DMS53 (cell line): ENCODE measurements around the gene CUEDC1.

Source experiments
- DNase-seq: peaks from one replicate; lab custom pipeline; 2025; lab: John Stamatoyannopoulos, UW

Gene CUEDC1

DNA sequence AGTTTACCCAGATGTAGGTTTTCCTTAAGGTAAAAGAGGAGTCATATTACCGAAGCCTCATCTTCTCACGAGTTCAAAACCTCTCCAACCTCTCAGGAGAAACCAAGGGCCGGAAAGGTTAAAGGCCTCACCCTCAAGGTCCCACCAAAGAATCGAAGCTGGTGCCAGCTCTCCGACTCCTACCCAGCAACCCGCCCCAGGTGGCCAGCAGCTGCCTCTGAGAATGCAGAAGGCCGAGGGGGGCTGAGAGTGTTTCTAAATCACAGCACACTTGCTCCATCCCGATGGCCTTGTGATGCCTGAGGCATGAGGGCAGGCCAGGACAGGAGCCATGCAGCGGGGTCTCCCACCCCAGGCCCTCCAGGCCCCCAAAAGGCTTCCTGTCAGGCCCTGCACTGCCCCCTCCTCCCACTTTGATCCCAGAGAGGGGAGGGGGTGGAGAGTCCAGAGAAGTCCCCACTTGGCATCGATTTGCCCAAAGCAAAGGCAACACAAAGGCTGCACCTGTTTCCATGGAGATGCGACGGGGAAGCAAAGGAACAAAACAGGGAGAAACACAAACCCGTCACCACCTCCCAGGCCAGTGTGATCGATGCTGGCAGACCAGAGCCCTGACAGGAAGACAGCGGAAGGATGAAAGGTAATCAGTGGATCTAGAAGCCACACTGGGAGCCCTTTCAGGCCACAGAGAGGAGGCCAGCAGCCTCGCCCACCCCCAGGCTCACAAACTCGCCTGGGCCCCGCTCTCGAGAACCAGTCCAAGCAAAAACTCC is 39.0 kb downstream of the CUEDC1 start:
- DNase-seq: peak; percentile 88

DNA sequence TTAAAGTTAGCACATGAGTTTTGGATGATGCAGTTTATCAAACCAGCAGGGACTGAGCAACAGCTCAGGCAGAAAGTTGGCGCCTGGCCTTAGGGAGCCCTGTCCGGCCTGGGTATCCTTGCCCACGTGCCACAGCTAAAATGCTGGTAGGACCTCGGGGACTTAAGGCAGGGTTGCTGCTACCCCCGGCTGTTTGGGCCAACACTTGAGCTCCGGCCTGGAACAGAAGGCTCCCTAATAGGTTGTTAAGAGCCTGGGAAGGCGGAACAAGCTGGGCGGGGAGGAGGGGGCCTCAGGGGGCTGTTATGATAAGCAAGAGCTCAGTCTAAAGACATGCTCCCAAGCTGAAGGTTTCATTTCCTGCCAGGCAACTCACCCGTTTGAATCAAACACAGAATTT is 39.7 kb downstream of the CUEDC1 start:
- DNase-seq: no peak

DNA sequence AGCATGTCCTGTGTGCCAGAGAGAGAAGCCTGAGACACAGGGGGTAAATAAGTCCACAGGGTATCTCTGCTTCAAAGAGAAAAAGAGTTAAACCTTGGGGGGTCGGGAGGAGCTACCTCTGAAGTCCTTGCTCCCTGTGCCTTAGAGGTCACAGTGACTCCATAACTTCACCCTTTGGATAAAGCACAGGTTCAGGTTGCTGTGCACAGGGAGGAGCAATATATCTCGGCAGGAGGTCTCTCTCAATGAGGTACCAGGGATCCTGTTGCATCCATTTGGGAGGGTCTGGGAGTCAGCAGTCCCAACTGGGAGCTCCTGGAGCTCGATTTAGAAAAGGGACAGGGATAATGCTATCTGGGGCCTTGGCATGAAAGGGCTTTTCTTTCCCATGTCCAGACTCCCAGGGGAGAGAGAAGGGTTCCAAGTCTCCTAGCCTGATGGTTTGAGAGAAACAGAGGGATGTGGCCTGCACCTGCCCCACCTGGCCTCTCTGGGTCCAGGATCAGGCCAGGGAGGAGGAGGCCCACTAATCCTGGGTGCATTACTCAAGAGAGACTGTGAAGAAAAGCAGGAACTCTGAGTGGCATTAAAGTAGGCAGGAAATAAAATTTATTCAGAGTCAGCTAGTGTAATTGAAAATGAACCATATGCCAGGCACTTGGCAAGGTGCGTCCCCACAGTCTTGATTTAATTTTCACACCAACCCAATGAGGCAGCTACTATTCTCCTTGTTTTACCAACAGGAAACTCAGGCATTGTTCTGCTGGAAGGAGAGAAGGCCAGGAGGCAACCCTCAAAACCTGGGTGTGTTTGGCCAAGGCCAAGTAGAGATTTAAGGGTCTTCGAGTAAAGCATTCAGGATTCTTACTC is 40.7 kb downstream of the CUEDC1 start:
- DNase-seq: peak; percentile 31

DNA sequence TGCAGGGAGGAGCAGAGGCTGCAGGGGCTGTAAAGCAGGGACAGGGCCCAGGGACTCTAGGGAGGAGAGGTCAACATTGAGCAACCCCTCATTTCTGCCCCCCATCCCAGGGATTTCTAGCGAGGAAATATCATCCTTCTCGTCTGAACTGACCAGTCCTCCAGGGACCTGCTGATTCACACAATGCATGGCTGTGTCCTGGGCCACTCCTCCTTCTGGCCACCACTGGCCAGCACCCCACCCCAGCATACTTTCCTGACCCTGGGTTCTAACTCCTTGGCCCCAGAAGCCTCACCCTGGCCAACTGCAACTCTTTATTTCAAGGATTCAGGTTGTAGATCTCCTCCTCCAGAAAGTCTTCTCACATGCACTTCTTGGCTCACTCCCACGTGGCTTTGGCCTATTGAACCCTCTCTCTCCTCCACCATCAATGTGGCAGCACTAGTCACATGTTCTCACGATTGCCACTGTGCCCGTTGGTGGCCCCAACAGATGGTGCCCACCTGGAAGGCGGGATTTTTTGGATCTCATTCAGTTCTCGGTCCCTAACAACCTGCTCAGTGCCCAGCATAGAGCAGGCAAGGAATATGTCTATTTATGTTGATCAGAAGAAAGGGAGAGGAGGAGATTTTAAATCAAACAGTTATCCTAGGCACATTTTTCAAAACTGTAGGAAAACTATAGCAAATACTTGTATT is 41.5 kb downstream of the CUEDC1 start:
- DNase-seq: no peak

DNA sequence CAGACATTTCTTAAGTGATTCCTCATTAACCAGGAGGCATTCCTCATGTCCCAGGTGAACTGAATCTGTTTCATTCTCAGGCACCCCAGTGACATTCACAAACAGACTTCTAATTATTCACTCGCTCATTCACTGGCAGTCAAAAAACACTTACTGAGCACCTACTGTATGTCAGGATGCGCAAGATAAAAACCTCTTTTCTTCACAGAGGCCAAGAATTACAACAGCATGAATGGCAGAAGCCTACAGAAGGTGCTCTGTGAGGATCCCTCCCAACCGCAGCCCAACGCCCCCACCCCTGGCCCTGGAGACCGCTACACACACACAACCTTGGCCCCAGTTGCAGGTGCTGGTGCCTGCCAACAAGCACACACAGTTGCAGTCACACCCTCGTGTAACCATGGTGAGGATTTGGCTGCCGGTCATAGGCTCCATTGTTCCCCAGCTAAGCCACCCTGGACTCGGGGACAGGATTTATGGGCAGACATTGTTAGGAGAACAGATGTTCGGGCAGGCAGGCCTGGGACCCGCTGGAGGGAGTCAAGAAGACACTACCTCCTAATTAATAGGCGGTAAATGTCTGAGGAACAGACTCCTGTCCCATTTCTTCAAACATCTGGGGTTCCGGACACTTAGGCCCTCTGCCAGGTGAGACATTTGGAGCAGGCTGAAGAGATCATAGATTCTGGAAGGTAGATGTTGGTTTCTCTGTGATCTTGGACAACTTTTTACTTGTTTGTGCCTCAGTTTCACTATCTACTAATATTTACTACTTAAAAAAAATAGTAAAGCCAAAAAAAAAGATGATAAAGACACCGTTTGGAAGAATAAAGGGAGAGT is 43.2 kb downstream of the CUEDC1 start:
- peak; percentile 72 for DNase-seq

DNA sequence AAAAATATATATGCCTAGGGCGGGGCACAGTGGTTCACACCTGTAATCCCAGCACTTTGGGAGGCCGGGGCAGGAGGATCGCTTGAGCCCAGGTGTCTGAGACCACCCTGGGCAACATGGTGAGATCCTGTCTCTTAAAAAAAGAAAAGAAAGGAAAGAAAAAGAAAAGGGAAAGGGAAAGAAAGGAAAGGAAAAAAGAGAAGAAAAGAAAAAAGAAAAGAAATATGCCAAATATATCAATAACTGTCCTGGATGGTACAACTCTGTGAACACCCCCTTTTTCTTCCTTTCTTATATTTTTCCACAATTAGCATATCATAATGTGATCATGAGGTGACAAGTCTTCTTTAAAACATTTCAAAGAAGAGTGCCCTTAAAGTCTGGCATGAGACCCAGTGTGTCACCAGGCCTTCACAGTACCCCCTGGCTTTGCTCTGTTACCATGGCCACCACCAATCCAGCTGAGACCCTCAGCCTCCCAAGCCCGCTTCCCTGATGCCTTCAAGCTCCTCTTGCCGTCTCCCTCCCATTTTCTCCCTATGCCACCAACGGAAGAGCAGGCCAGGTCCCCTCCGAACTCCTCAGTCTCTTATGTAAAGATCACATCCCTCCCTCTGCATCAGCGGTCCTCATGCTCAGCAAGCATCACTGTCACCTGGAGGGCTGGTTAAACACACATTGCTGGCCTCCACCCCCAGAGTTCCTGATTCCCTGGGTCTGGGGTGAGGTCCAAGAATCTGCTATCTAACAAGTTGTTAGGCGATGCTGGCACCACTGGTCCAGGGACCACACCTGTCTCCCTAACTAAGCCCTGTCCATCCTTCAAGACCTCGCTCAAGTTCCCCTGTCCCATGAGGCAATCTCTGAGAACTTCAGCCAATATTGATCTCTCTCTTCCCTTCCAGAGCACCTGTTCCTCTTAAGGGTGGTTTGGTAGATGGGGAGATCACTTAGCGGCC is 44.5 kb downstream of the CUEDC1 start:
- DNase-seq: no peak

DNA sequence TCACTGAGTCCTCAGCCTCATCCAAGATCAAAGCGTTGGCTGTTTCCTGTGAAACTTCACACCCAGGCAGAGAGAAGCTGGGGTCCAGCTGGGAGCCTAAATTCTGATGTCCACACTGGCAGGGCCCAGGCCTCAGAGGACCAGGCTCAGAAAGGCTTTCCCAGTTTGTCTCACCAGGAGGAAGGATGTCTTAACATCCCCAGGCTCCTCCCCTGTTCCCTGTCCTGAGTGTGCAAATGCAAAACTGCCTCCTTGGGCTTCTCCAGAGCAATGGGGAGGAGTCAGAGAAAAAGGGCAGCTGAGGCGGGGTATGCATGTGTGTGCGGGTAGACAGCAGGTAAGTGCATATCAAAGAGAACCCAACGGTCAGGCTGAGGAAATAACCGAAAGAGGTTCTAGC is 45.7 kb downstream of the CUEDC1 start:
- DNase-seq: no peak

DNA sequence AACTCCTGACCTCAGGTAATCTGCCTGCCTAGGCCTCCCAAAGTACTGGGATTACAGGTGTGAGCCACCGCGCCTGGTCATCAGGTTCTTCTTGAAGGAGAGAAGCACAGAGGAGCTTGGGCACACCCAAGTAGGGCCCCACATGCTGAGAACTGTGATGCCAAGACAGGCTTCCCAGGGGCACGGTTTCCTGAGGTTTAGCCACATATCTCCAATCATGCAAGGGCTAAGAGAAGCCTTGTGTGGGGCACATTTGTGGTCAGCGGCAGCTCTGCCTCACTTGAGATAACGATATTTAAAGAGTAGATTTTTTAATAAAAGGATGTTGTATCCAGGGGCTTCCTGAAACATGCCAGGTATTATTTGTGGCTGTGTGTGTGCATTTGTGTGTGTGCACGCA is 46.9 kb downstream of the CUEDC1 start:
- no peak for DNase-seq

DNA sequence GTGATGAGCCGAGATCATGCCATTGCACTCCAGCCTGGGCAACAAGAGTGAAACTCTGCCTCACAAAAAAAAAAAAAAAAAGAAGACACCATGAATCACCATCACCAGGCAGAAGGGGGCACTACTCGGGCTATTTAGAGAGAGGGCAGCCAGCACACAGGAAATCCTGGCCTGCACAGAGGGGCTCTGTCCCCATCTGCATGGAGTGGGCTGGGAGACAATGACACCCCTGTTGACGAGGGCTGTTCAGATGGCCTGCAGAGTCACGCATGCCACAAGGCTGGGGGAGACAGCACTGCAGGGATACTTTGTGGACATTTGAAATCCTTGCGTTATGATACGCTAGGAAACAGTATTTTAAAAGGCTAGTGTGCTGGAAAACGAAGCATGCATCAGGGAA is 48.3 kb downstream of the CUEDC1 start:
- DNase-seq: peak; percentile 17

DNA sequence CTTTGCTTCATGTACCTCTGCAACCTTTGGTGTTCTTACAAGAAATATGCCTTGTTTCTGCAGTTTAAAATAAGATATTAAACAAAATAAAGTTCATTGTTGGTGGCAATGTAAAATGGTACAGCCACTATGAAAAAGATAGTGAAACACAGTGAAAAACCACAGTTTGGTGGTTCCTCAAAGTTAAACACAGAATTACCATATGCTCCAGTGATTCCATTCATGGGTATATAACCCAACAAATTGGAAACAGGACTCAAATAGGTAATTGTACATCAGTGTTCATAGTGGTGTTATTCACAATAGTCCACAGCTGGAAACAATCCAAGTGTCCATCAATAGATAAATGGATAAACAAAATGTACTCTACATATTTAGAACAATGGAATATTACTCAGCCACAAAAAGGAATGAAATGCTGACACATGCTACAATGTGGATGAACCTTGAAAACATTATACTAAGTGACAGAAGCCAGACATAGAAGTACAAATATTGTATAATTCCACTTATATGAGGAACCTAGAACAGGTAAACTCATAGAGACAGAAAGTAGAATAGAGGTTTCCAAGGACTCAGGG is 49.2 kb downstream of the CUEDC1 start:
- DNase-seq: no peak

DNA sequence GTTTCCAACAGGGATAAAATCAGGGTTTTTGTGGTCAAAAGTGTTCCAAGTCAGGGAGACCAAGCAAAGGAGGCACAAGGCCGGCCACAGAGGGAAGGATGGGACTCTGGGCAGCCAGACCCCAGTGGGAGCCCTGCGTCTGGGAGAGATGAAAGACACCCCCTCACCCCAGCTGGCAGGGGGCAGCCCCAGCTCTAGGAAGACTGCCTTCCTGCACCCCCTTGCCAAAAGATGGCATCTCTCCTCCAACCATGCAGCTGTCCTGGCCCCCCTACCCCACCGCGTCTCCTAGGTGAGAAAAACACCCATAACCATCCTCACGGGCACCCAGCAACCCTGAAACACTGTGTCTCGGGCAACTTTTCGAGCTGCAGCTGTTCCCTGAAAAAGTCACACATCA is 51.3 kb downstream of the CUEDC1 start:
- no peak for DNase-seq

DNA sequence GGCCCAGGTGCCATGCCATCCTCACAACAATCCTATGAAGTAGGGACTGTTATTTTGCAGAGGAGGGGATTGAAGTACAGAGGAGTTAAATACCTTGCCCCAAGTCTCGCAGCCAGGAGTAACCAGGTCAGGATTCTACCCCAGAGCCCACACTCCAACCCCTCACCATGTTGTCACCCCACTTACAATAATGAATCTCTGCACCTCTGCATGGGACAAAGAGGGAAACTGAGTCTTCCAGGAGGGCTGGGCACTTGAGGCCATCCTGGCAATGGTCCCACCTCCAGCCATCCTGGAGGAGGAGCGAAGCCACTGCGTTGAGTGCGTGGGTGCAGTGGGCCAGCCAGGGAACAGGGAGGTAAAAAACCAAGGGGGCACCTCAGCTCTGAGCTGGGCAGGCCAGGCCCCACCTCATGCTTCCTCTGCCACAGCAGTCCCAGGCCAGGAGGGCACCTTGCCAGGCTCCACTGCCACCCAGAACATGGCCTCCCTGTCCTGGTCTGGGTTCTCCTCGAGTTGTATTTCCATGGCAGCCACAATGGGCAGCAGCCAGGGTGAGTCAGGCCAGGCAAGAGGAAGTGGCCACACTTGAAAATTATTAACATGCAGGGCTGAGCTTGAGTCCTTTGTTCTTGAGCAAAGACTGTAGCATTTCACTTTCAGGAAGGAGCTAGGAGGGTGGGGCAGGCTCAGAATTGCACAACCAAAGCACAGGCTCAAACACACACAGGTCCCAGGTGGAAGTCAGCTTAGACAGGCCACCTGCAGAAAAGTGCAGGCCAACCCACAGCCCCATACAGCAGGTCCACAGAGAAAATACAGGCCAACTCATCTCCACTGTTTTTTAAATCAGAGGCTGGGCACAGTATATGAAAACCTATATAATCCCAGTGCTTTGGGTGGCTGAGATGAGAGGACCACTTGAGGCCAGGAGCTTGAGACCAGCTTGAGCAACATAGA is 52.1 kb downstream of the CUEDC1 start:
- peak; percentile 98 for DNase-seq

DNA sequence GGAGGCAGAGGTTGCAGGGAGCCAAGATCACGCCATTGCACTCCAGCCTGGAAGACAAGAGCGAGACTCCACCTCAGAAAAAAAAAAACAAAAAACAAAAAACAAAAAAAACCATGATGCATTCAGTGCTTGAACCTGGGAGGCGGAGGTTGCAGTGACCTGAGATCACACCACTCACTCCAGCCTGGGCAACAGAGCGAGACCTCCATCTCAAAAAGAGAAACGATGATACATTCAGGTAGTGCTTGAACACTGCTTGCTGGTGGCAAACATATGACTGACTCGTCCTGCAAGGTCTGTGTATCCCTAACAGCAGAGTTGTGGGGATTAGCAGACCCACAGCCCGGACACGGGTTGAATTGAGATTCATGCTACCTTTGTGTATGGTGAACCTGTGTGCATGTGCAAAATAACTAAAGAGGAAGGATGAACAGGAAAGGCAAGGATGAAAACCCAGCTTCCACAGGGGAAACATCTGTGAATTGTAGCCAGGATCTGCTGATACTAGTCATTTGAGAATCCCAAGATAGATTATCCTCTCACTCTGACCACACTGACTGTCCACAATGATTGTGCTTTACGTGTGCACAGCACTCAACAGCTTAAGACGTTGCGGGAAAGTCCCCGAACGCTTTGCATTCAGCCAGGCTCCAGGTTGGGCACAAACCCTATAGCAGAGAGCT is 53.0 kb downstream of the CUEDC1 start:
- peak; percentile 83 for DNase-seq

DNA sequence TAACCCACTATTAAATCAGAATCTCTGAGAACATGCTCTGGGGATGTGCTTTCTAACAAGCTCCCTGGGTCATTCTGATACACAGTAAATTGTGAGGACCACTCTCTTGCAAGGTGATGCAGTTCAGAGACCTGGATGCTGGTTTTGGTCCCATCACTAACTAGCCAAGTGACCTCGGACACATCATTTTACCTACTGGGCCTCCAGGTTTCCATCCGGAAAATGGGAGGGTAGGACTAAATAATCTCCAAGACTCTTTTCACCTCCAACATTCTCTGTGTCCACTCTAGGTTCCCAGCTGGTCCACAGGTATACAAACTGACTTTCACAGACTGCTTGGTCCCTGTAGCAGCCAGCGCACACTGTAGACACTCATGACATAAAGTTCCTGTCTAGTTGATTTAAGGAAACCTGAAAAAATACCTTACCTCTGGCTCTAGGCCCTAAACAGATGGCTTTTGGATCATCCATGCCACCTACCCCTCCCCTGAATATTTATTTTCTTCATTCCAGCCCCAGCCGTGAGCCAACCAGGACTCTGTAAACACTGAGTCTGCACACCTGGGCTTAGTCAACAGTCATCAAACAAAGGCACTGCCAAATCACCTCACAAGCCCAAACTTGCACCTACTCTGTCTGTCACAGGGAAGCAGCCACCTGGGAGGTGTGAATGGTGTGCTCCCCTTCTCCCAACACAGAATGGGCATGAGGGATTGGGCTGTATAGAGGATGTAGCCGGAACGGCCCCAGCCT is 54.0 kb downstream of the CUEDC1 start:
- peak; percentile 94 for DNase-seq

DNA sequence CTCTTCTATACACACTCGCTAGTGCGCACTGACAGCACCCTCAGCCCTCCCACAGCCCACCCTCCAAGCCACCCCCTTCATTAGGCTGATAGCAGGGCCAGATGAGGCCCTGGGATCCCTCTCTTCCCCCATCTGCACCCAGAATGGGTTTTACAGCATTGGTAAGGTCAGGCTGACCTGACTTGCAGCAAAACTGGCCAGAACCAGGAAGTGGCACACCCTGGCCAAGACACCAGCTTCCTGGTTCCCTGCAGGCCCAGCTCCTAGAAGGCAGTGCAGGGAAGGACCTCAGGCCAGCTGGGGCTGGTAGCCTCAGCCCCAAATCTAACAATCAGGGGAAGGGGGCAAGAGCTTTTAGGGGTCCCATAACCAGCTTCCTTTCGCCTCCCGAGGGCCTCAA is 55.4 kb downstream of the CUEDC1 start:
- DNase-seq: peak; percentile 79

DNA sequence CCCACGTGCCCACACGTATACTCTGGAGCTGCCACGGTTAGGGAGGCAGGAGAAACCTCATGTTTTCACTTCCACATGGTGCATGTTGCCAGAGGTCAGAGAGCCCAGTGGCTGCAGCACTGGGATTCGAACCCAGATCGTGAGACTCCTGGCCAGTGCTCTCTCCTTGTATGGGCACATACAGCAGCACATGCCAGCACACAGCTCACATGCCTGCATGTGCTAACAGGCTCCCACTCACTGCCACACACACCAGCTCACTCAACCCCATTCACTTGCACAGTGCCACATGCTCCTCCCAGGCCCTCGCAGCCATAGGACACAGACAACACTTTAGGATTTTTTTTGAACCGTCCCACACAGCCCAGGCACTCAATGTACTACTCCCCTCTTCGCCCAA is 55.8 kb downstream of the CUEDC1 start:
- peak; percentile 52 for DNase-seq

DNA sequence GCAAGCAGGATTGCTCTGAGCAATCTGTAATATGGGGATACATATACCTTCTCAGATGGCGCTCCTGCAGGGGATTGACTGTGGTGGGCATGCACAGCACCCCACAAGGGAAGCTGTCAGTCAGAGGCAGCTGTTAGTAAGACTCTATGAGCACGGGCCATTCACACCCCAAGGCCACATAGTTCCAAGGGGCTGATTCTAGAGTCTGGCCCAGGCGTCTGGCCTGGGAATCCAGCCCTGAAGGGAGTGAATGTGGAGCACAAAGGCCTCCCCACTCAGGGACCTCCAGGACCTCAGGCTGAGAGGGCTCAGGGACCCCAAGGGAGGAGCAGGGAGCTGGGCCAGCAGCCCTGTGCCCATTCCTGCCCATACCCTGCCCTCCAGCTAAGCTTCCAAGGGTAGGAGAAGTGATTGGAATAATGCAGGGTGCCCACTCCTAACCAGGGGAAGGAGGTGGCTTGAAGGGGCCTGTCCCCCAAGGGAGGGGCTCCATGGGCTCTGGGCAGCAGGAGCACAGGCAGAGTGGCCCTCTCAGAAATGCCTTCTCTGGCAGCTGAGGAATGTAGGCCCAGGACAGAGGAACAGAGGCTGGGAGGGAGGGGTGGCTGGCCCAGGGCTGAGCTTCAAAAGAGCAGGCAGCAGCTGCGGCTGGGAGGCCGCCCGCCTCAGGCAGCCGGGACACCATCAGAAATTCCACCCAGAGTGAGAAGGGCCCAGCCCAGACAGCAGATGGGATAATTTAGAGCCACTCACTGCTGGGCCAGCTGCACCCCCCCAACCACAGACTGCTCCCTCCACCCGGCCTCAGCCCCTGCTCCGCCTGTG is 56.5 kb downstream of the CUEDC1 start:
- peak; percentile 52 for DNase-seq
